NCI-H526 treated with DMSO at 0.1 percent for 48 hours (cell line): ENCODE measurements around the gene KCNJ9.
"Not testable (repeated sequence)": the region's sequence is repeated elsewhere in the genome, so short reads cannot be mapped to it uniquely, and the experiment has no call there.

Experiments
- DNase-seq: peaks from one replicate; lab custom pipeline; 2025; lab: John Stamatoyannopoulos, UW

KCNJ9 gene

DNA sequence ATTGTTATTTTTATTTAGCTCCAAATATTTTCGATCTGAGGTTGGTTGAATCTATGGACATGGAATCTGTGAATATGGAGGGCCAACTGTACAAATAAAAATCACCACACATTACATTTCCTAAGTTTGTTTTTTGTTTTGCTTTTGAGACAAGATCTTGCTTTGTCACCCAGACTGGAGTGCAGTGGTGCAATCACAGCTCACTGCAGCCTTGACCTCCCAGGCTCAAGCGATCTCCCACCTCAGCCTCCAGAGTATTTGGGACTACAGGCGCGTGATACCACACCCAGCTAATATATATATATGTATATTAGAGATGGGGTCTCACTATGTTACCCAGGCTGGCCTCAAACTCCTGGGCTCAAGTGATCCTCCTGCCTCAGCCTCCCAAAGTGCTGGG is 45.0 kb downstream of the KCNJ9 start:
- not testable (repeated sequence) for DNase-seq

DNA sequence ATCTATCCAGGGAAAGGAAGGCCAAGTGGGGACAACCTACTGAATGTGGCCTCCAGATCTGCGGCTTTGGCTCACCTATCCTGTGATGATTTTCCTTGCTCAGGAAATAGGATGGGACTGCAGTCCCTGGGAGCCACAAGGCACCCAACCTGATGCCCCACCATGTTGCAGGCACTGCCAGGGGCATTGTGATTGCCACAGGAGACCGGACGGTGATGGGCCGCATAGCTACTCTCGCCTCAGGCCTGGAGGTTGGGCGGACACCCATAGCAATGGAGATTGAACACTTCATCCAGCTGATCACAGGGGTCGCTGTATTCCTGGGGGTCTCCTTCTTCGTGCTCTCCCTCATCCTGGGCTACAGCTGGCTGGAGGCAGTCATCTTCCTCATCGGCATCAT is 46.0 kb downstream of the KCNJ9 start:
- no peak for DNase-seq

DNA sequence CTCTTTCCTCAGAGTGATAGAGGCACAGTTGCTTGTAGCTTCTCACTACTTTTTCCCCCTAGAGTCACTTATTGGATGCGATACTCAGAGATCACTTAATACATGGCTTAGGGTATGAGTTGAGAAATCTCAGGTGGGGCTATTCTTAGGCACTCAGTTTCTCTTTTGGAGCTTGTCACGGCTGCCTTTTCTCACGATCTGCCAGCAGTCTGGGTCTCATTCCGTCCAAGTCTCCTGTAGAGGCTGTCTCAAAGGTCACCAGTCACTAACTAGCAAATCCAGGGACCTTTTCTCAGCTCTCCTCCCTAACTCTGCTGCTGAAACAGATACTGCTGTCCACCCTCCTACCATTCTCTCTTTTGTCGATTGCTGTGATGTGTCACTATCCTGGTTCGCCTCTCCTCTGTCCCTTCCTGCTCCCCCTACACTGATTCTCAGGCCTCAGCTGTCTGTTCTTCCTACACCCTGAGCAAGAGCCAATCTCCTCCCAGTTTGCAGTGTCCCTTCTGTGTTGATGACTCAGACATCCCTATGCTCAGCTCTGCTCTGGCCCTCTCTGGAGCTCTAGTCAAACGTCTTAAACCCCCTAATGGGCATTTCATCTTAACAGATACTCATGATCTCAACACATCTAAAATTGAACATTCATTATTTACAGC is 46.7 kb downstream of the KCNJ9 start:
- DNase-seq, result no peak

DNA sequence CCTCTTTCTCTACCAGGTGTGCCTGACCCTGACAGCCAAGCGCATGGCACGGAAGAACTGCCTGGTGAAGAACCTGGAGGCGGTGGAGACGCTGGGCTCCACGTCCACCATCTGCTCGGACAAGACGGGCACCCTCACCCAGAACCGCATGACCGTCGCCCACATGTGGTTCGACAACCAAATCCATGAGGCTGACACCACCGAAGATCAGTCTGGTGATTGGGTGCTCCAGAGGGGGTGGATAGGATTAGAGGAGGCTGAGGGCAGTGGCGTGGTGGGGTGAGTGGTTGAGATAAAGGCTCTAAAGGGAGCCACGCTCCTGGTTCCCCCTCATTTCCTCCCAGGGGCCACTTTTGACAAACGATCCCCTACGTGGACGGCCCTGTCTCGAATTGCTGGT is 47.3 kb downstream of the KCNJ9 start:
- no peak for DNase-seq

DNA sequence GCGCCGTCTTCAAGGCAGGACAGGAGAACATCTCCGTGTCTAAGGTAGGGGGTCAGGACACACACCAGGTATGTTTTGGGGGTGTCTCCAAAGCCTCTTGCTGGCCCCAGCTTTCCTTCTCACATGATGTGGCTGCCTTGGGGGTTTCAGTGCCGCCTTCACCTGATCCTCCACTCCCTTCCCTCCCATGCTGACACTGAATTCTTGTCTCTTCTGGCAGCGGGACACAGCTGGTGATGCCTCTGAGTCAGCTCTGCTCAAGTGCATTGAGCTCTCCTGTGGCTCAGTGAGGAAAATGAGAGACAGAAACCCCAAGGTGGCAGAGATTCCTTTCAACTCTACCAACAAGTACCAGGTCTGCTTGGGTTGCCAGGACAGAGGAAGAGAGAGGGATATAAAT is 47.7 kb downstream of the KCNJ9 start:
- no peak for DNase-seq

DNA sequence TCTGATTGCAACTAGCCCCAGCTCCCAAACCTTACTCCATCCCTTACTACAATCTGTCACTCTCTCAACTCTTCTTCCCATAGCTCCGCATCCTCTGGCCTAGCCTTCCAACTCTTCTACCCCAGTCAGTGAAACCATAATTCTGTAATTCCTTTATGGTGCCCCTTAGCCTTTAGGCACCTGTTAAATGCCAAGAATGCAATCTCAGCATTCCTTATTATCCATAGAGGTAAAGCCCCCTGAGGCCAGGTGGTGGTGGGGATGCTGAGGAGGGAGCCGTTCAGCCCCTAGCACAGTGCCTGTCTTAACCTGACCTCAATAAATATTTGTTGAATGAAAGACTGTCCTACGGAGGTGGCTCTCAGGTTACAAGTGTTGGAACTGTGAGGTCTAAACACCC is 48.2 kb downstream of the KCNJ9 start:
- DNase-seq, result no peak

DNA sequence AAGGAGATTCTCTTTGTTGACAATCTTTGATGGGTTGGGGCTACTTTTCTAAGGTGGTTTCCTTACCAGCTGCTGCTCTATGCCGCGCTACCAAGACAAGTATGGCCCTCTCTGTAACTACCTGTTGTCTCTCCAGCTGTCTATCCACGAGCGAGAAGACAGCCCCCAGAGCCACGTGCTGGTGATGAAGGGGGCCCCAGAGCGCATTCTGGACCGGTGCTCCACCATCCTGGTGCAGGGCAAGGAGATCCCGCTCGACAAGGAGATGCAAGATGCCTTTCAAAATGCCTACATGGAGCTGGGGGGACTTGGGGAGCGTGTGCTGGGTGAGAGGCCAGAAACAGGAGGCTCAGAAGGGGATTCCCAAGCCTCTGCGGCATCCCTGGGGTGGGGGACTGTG is 48.6 kb downstream of the KCNJ9 start:
- no peak for DNase-seq

DNA sequence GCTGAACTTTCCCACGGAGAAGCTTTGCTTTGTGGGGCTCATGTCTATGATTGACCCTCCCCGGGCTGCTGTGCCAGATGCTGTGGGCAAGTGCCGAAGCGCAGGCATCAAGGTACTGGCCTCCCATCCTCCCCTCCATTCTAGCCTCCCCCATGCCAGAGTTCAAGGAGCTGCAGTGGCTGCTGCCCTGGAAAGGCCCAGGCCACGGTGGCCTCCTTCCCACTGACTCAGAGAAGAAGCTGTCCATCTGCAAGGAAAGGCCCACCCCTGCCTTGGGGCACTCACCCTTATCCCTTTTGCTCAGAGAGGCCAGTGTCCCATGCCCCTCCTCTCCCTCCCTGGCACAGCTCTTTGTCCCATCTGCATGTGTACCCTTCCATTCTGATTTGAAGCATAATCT is 49.1 kb downstream of the KCNJ9 start:
- DNase-seq, result no peak

DNA sequence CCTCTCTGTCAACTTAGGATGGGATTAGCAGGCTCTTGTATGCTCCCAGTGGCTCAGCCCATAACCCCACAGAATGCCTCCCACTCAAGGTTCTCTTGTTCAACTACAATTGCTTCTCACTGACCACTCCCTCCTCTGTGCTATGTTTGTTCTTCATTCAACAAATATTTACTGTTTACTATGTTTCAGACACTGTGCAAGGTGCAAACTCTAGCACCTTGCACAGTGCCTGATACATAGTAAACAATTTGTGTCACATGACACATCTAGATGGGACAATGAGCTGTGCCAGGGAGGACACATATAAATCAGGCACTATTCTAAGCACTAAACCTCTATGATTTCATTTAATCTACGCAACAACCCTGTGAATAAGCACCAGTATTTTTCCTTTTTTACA is 49.6 kb downstream of the KCNJ9 start:
- no peak for DNase-seq

DNA sequence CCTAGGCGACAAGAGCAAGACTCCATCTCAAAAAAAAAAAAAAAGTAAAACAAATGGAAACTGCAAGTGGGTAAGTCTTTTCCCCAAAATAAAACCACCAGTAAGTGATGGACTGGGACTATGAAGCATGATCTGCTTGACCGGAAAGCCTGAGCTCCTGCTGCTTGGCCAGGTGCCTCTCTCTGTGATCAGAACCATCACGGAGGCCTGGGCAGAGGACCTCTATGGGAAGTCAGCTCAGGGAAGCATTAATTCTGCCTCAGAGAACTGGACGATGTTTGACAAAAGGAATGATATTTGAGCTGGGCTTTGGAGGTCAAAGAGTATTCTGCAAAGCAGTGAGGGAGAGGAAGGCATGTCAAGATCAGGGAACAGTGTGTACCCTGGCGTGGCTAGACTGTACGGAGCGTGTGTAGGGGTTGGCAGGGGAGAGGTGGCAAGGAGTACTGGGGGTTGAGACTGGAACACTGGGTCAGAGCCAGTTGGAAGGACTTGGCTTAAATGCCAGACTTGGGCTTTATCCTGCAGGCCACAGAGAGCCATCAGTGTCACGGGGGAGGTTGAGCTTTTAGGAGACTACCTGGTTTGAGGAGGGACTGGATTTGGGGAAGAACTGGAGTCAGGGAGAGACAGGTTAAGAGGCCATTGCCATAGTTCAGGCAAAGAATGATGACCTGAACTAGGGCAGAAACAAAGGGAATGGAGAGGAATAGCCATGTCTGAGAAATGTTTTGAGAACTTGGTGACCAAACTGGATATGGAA is 50.6 kb downstream of the KCNJ9 start:
- no peak for DNase-seq

DNA sequence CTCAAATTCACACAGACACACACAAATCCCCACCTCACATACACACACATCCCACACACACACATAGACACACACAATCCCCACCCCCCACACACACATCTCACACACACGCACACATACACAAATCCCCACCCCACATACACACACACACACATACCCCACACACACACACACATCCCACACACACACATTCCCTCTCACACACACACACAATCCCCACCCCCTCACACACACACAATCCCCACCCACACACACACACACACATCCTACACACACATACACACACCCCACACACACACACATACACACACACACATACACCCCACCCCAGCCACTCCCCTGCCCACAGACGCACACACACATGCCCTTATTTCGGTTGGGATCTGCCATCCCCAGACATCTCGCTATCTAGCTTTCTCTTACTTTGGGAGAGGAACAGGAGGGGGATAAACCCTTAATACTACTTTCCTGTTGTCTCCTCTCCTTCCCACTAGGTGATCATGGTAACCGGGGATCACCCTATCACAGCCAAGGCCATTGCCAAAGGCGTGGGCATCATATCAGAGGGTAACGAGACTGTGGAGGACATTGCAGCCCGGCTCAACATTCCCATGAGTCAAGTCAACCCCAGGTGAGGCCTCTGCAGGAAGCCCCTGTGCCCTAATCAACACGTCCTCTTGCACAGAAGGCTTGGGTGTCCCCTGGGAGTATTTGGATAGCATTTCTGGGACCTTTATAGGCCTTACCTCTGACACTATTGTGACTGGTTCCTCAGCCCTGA is 52.8 kb downstream of the KCNJ9 start:
- DNase-seq, result no peak

DNA sequence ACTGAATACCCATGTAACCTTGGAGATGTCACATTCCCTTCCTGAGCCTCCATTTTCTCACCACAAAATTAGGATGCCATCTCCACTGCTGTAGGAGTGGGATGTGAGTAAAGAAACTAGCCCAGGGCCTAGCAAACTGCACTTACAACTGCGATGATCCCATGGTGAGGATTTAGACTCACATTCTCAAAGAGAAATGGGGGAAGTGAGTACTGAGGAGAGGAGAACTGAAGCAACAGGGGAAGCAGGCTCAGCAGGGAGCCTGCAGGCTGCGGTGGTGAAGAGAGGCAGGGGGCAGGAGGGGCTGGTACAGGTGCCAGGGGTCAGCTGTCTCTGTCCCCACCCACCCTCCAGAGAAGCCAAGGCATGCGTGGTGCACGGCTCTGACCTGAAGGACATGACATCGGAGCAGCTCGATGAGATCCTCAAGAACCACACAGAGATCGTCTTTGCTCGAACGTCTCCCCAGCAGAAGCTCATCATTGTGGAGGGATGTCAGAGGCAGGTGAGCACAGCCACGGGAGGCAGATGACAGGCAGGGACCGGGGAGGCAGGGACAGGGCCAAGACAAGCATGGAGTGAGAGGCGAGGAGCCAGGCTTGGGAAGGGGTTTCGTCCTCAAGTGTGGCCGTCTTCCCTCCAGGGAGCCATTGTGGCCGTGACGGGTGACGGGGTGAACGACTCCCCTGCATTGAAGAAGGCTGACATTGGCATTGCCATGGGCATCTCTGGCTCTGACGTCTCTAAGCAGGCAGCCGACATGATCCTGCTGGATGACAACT is 53.6 kb downstream of the KCNJ9 start:
- DNase-seq, result no peak

DNA sequence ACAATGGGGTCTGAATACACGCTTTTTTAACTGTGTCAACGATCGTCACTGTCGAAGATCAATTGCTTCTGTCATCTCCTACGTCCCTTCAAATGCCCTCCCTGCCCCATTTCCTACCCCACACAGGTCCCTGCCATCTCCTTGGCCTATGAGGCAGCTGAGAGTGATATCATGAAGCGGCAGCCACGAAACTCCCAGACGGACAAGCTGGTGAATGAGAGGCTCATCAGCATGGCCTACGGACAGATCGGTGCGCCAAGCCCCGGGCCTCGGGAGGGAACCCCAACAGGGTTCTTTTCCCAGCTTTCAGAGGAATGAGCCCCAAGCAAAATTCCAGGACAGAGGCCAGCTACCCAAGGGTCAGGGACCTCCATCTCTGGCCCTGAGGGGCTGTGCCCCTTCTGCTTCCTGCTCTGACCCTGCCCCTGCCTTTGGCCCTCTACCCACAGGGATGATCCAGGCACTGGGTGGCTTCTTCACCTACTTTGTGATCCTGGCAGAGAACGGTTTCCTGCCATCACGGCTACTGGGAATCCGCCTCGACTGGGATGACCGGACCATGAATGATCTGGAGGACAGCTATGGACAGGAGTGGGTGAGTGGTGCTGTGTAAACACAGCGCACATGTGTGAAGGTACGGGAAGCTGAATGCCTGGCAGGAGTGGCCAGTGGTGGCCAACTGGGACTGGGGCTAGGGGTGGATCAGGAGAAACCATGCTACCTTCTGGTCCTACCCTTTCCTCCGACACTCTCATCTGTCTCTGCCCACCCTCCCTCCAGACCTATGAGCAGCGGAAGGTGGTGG is 55.0 kb downstream of the KCNJ9 start:
- no peak for DNase-seq

DNA sequence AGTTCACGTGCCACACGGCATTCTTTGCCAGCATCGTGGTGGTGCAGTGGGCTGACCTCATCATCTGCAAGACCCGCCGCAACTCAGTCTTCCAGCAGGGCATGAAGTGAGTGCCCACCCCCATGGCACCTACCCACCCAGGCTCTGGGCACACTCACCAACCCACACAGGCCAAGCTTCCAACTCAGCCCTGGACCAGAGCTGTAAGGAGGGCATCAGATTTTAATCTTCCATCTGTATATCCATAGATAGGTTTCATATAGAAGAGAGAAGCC is 55.5 kb downstream of the KCNJ9 start:
- DNase-seq, result no peak

DNA sequence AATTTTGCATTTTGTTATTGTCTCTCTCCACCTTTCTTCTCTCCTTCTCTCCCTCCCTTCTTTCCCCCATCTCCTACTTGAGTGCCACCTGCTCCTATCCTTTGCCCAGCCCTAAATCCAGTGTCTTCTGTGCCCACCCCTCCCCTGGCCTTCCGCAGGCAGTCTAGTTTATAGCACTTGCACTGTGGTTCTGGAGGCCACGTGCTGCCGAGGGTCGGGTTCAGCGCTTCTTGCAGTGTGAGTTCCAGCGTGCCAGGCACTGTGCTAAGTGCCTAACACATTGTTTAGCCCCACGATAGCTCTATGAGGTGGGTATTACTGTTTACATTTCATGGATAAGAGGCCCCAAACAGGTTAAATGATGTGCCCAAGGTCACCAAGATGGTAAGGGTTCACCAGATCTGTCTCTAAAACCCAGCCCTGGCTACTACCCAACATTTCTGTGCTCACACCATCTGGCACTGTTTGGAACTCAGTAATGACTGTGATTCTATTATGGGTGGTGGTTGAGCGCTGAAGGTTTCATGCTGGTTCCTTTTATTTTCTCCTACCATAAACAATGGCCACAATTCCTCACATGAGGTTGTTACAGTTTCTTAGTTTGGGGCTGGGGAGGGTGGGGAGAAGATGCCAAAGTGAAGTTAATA is 56.0 kb downstream of the KCNJ9 start:
- DNase-seq, result no peak

DNA sequence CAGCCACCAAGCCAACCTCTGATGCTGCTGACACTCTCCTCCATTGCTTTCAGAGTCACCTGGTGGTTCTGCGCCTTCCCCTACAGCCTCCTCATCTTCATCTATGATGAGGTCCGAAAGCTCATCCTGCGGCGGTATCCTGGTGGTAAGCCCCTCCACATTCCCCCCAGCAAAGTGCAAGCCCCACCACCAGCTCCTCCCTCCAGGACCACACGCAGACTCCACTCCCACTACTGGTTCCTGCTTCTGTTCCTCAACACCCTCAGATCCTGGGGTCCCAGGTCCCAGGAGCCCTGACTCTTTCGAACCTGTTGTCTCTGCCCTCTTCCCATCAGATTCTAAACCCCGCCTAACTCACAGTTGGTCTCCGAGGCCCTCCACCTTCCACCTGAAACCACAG is 58.5 kb downstream of the KCNJ9 start:
- DNase-seq, result no peak
